Loucy (cell line): Measurements from ENCODE around the gene CCDC134.

Source experiments
- EZH2phosphoT487 ChIP-seq: fragments of 200-600 bp; IDR thresholded peaks from 2 replicates; pipeline ENCODE4 v1.6.1; 2018; ENCODE audit warnings: antibody characterized with exemption, mild to moderate bottlenecking, moderate library complexity, borderline replicate concordance
- TF ChIP-seq, protein P1 (sequence below): fragments of 200-600 bp; sonication (generic); conservative IDR thresholded peaks from 2 replicates; pipeline ENCODE4 v1.5.1; 2014; ENCODE audit warnings: mild to moderate bottlenecking, antibody characterized with exemption, low read length

DNA sequence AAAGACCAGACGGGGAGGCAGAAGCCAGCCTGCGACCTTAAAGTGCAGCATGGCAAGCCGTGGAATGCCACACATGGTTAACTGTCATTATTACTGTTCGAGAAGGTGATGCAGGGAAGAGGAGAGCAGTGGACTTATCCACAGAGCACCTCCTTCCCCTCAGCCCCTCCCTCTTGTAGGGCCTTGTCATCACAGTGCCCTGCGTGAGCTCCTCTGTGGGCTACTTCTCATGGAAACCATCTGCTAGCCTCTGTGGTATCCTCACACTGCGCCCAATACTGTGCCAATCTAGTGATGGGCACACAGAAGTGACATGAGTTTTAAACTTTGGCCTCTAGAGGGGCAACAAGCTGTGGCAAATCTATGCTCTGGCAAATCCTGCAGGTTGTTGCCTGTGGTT, 18.2 kb upstream of the CCDC134 start:
- TF ChIP-seq, protein P1, sequence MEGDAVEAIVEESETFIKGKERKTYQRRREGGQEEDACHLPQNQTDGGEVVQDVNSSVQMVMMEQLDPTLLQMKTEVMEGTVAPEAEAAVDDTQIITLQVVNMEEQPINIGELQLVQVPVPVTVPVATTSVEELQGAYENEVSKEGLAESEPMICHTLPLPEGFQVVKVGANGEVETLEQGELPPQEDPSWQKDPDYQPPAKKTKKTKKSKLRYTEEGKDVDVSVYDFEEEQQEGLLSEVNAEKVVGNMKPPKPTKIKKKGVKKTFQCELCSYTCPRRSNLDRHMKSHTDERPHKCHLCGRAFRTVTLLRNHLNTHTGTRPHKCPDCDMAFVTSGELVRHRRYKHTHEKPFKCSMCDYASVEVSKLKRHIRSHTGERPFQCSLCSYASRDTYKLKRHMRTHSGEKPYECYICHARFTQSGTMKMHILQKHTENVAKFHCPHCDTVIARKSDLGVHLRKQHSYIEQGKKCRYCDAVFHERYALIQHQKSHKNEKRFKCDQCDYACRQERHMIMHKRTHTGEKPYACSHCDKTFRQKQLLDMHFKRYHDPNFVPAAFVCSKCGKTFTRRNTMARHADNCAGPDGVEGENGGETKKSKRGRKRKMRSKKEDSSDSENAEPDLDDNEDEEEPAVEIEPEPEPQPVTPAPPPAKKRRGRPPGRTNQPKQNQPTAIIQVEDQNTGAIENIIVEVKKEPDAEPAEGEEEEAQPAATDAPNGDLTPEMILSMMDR: 0 out of 2 replicates have a peak, but pooled peaks have one; percentile 25
- no peak for TF ChIP-seq EZH2phosphoT487
